Stimulated activated CD4-positive, alpha-beta T cell treated with anti-CD3 and anti-CD28 coated beads, Interleukin-4, amount 100 ng/mL, for 24 hours (primary cell): ENCODE results near the gene ANKRD65.
"Not testable (repeated sequence)": the region's sequence is repeated elsewhere in the genome, so short reads cannot be mapped to it uniquely, and the experiment has no call there.

Experiments used
- DNase-seq: peaks from one replicate; pipeline ENCODE4 v3.0.0-alpha.2; 2020

ANKRD65 gene

DNA sequence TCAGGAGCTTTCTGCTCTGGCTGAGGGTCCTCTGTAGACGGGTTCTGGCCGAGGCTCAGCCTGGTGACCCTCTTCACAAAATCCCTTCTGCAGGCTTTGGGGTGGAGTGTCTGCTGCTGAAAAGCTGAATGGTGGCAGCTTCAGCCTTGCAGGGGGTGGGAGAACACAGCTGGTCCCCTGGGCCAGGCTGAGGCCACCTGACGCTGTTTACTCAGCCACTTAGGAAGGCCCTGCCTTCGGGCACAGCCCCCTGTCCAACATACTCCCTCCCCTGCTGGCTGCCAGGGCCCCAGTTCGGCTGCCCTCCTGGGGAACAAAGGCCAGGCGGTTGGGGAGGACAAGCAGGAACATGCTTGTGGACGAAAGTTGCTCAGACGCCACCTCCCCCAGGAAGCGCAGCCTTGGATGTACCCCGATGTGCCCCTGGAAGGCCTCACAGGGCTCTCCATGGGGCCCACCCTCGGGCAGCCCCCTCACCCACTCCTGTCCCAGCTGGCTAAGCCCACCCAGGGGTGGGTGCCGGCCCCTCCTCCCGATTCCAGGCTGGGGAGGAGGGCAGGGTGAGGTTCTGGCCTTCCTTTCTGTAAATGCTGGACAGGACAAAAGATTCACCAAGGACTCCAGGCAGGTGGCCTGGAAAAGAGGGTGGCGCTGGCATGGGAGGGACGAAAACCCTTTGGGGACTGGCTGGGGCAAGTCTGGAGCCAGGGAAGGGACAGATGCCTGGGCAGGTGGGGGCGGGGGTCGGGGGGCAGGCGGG is at the start of gene ANKRD65:
Gene ANKRD65 (minus strand): TSS at position 130 of the 760 bp plus-strand sequence. CDS start 271 bp downstream, outside the sequence.
- no peak for DNase-seq

DNA sequence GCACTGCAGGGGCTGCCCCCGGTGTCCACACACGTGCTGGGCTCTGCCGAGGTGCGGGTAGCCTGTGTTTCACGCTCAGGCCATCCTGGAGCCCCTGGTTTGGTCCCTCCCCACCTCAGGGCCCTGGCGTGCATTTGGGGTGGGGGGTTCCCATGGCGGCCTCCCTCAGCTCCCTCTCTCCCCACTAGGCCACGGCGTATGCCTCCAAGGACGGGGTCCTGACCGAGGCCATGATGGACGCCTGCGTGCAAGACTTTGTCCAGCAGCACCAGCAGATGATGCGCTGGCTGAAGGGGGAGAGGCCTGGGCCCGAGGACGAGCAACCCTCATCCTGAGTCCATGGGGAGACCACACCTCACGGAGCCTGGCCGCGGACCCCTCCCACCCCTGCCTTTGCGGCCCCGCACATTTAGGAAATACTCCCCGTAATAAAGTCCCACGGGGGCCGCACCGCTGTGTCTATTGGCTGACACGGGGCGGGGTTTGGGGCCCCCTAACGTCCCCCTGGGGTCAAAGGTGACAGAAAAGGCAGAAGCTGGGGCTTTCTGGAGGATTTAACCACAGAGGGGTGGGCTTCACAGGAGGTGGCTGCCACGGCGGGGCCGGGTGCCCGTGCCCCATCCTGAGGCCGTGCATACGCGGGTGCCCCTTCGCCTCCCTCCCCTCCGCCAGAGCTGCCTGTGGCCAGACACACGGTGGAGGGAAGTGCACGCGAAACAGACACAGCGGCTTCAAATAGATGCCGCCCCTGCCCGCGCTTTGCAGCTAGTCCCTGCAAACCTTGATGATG is 47.3 kb upstream of the ANKRD65 start:
- not testable (repeated sequence) for DNase-seq

DNA sequence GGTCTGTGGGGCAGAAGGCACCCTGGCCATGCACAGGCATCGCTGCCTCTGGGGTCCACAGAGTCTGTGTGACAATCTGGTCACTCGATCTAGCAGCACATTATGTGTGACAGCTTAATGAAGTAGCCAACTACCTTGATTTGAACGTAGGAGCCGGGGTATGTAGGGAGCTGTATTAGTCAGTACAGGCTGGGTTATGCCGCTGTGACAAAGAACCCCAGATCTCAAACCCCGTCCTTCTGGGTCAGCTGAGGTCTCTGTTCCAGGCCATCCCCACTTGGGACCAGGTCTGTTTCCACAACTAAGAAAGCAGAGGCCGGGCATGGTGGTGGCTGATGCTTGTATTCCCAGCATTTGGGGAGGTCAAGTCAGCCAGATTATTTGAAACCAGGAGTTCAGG is 42.2 kb upstream of the ANKRD65 start:
- DNase-seq = no peak

DNA sequence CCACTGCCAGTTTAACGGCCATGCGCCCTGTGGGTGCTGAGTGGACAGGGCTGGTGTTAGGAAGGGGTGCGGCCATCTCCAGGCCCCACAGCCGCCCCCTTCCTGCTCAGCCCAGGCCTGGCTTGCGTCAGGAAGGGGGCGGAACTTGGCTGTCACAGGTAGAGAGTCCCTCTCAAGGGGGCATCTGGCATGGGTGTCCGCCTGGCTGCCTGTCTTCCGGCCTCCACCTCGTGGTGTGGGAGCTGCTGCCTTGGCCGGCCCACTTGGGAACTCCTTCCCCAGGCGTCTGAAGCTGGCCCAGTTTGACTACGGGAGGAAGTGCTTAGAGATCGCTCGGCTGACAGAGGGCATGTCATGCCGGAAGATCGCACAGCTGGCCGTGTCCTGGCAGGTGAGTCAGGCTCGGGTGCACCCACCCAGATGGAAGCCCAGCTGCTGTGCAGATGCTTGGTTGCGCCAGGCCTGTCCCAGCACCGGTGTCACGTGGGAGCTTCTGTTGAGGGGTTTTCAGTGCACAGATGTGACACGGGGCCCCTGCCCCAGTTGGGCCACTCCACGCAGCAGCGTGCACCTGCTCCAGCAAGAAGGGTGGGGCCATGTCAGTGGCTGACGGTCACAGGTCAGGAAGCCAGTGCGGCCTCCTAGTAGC is 41.4 kb upstream of the ANKRD65 start:
- DNase-seq = no peak

DNA sequence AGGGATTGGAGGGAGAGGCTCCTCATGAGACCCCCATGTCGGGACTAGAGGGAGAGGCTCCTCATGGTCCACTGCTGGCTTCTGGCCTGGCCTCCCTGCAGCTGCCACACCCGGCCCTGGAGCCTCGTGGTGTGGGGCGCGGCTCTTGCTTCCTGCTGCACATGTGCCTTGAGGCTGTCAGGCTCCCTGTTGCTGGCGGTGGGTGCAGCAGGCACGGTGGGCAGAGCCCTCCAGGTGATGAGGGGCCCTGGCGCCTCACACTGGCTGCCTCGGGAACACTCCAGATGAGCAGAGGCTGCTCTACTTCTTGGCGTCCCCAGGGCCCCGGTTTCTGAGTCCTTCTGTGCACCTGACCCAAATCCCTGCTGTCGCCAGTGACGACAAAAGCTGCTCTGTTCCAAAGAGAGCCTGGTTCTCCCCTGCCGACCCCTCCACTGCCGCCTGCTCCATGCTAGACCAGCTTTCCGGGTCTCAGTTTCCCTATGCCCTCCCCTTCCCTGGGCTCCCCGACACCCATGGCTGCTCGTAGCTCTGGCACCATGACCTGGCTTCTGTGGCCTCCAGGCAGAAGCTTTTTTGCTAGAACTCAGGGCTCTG is 40.7 kb upstream of the ANKRD65 start:
- DNase-seq = no peak

DNA sequence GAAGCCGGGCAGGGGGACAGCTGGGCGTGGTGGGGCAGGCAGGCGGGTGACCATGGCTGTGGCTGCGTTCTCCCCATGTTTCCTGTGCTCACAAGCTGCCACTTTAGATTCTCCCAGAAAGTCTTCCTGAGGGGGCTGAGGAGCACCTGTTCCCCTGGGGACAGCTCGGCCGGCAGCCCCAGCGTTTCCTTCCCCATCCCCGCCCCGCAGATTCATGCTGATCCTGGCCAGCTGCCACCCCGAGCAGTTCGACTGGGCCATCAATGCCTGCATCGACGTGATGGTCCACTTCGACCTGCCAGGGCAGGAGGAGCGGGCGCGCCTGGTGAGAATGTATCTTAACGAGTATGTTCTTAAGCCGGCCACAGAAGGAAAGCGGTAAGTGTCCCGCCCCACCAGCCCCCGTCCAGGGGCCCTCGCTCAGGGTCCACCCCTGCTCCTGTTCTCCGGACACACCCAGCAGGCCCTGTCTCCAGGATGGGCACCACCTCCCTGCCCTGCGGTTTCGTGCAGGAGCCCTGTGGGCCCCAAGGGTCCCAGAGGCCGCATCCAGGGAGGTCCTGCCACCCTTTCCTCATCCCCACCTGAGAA is 39.6 kb upstream of the ANKRD65 start:
- DNase-seq = no peak

DNA sequence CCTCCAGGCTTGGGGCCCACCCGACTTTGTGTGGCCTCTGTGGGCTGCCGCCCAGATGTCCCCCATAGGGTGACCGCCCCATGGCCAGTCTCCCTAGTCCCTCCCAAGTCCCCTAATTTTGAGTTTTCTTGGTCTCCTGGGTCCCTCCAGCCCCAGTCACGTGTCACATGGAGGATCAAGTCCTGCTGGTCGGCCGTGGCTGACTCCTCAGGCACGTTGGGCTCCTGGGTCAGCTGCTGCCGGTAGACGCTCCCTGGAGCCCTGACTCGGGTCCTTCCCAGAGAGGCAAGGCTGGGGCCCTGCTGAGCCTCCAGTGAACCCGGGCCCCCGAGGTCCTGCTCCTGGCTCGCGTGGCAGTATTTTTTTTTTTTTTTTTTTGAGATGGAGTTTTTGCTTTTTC is 38.6 kb upstream of the ANKRD65 start:
- not testable (repeated sequence) for DNase-seq

DNA sequence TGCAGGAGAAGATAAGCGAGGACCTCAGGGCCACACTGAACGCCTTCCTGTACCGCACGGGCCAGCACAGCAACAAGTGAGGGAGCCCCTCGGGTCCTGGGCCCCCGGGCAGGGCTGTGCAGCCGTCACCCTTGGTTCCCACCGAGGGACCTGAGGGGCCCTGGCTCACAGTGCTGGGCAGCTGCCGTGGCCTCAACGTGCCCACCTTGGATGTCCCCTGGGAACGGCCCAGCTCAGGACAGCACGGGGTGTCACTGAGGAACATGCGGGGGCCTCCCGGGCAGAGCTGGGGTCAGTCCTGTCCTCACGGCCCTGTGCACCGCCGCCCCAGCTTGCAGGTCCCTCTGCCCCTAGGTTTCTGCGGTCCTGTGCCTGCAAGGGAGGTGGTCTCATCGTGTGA is 38.1 kb upstream of the ANKRD65 start:
- DNase-seq = not testable (repeated sequence)

DNA sequence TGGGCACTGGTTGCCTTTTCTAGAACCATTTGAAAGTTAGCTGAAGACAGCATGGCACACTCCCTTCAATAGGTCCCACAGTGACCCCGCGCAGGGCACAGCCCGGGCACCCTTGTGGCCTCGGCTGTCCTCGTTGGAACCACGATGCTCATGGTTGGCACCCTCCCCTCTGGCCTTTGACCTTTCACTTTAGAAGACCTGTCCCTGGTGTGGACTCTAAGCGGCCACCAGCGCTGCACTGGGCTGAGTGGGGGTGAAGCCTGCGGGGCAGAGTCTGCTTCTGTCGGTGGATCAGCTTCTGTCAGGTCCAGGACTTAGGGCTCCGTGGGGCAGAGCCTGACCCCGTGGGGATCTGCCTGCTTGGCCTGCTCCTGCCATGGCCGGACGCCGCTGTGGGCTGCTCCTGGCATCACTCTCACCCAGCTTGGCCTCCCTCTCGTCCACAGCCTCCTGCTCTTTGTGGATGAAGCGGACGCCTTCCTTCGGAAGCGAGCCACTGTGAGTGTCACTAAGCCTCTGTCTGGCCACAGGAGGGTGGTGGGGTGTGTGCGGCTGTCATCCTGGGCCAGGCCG is 35.7 kb upstream of the ANKRD65 start:
- DNase-seq = not testable (repeated sequence)

DNA sequence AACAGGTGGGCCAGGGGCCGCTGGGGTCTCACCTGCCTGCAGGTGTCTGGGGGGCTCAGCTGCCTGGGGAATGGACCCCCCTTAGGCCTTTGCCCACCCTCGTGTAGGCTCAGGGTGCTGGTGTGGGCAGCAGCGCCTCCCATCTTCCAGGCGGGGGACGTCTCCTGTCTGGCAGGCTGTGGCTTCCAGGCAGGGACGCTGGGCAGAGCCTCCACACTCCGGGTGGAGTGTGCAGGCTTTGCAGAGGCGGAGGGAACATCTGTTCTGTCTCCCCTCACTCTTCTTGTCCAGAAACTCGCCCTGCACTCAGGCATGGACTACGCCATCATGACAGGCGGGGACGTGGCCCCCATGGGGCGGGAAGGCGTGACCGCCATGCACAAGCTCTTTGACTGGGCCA is 34.9 kb upstream of the ANKRD65 start:
- DNase-seq = not testable (repeated sequence)

DNA sequence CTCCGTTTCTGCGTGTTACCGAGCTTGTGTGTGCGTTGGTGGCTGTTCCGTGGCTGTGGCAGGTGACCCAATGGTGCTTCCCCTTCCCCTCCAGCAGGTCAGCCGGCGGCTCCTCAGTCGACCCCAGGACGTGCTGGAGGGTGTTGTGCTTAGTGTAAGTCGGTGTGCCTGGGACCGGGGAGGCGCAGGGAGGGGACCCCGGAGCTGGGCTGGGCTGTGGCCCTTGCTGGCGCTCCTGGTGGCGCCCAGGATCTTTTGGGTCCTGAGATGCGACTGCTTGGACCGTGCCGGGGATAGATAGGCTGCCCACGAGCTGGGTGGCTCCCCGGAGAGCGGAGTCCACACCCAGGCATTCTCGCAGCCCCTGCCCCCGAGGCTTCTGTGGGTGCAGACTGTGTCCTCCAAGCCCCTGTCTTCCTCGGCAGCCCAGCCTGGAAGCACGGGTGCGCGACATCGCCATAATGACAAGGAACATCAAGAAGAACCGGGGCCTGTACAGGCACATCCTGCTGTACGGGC is 34.3 kb upstream of the ANKRD65 start:
- DNase-seq = no peak

DNA sequence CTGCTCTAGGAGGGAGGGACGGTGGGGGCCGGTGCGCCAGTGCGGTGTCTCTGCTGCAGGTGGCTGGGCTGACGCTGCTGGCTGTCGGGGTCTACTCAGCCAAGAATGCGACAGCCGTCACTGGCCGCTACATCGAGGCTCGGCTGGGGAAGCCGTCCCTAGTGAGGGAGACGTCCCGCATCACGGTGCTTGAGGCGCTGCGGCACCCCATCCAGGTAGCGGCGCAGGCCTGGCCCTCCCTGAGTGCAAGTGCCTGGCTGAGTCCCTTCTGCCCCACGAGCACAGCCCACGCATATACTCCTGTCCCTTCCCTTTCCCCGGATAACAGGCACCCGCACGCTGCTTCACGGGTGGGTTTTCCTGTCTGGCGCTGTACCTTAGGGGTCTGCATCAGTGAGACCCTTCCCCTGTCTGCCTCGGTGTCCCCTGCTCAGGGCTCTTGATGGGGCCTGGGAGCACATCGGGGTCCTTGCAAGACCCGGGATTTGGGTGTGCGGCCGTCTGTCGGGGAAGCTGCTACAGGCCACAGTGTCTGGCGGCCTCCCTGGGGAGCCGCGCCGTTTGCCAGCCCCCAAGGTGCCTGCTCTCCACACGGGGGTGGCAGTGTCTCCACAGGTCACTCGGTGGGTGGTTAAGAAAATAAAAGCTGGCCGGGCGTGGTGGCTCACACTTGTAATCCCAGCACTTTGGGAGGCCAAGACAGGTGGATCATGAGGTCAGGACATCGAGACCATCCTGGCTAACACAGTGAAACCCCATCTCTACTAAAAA is 33.4 kb upstream of the ANKRD65 start:
- not testable (repeated sequence) for DNase-seq

DNA sequence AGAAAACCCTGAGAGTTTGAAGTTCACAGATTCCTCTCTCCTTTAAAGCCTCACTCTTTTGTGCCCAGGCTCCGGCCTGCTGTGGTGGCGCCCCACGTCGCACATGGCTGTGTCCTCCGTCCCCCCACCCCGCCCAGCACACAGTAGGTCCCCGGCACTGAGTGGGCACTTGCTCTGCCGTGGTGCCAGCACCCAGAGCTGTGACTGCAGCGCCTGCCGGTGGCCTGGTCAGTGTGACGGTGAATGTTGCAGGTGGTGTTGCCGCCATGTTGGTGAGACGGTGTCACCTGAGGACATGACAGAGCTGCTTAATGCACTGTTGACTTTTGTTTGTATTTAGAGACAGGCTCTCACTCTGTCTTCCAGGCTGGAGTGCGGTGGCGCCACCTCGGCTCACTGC is 31.8 kb upstream of the ANKRD65 start:
- no peak for DNase-seq

DNA sequence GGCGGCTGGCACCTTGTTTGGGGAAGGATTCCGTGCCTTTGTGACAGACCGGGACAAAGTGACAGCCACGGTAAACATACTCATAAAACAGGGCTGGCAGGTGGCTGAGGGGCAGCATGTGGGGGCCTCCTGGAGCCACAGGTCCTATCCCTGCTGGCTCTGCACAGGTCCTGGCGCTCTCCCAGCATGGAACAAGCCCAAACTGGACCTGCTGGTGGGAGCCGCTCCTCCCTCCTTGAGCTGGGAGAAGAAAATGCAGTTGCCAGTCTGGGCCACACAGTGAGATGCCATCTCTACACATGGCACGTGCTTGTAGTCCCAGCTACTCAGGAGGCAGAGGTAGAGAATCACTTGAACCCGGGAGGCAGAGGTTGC is 31.3 kb upstream of the ANKRD65 start:
- DNase-seq = not testable (repeated sequence)

DNA sequence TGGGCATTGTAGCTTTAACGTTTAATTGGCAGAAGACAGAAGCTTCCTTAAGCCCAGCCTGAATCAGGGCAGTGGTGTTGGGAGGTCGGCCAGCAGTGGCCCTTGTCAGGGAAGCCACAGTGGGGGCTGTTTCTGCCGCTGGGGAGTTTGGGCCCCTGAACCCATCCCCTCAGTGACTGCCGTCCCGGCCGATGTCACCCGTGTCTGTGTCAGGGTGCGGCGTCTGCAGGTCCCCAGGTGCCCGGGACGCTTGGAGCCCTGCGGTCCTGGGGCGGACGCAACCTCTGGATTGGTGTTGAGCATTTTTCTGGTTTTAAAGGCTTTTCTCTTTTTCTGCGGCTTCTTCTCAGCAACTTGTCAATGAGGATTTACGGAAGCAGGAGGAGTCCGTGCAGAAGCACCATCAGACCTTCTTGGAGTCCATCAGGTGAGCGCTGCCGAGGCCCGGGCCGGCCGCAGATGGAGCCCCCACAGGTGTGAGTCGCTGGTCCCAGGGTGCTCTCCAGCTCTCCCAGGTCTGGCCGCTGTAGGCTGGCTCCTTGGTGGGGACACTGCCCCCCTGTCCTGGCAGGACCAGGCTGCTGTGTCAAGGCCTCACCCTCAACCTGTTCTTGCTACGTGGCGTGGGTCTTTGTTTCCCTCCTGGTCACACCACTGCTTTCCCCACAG is 30.8 kb upstream of the ANKRD65 start:
- DNase-seq = no peak

DNA sequence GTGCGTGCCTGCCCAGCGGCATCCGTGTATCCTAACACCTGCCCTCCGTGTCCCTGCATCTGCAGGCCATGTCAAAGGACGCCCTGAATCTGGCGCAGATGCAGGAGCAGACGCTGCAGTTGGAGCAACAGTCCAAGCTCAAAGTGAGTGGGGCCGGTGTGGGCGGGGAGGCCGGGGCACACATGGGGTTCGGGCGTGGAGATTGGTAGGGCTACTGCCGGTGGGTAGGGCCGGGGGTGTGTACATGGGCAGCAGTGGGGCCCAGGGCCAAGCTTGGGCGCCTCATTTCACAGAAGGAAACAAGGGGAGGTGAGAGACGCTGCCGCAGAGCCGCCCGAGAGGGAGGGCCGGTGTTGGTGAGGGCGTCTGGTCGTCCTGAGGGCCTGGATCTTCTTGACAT is 29.5 kb upstream of the ANKRD65 start:
- not testable (repeated sequence) for DNase-seq

DNA sequence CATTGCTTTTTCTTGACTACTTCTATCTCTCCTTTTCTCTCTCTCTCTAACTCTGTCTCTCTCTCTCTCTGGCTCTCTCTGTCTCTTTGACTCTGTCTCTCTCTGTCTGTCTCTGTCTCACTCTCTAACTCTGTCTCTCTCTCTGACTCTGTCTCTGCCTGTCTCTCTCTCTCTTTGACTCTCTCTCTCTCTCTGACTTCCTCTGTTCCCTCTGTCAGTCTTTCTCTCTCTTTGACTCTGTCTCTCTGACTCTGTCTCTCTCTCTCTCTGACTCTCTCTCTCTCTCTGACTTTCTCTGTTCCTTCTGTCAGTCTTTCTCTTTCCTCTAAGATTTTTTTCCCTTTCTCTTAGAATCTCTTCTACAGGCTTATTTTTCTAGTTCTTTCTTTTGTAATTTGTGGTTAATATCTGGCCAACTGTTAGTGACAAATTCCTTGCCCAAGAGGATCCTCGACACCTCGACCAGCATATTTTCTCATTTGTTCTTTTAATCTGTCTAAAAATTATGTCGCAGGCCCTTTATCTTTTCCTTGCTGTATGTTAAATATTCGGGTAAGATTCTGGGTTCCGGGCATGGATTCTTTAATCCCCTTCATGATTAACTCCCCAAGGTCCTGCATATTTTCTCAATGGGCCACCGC is 28.1 kb upstream of the ANKRD65 start, which contains the start of gene ATAD3C:
Gene ATAD3C (plus strand): TSS at position 591 of the 641 bp plus-strand sequence. CDS start 995 bp downstream, outside the sequence.
- no peak for DNase-seq

DNA sequence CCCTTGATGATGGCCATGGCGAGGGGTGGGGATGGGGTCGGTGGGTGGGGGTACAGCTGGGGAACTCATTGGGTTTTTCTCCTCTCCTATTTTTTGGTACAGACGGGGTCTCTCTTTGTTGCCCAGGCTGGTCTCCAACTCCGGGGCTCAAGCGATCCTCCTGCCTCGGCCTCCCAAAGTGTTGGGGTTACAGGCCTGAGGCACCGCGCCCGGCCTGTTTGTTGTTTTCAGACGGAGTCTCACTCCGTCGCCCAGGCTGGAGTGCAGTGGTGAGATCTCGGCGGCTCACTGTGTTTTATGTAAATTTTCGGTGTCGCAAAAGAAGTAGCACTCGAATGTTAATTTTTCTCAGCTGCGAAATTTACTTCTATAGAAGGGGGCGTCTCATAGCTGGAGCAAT is 25.6 kb upstream of the ANKRD65 start:
- DNase-seq = not testable (repeated sequence)

DNA sequence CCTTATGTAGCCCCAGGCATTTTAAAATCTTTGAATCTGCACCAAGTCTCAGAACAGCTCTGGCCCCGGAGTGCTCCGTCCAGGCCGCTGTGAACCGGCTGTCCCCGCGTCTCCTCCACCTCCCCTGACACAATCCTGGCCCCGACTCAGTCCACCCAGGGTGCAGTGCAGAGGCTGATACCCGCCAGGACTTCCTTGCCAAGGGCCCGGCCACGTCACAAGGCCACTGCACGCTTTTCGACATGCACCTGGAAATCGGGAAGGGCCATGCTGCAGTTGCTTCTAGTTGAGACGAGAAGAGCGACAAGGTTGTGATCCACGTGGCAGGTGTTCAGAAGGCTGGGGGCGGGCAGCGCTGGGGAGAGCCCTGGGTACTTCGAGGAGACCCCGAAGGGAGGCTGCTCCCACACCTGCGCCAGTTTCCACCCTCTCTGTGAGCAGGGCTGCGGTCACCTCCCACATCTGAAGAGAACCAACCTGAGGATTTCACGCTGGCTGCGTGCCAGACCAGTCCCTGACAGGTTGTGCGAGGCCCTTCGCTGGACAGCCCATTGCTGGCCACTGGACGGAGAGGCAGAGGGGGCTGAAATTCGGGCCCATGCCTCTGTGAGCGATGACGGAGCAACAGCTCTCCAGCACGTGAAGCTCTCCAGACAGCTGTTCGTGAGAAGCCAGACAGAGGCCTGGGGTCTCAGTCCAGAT is 21.1 kb upstream of the ANKRD65 start:
- DNase-seq = no peak
